Naive thymus-derived CD4-positive, alpha-beta T cell (primary cell): ENCODE results near the gene HNRNPL. TPM values are rescaled to one million over a fixed set of nuclear protein-coding genes. Genes with fewer than 3 reads are reported as not detected.
A peak's percentile ranks its signal among the peaks of the same experiment; 100 is the strongest.
"Not testable (repeated sequence)": the region's sequence is repeated elsewhere in the genome, so short reads cannot be mapped to it uniquely, and the experiment has no call there.

Experiments used
- ATAC-seq: fragments of 150-1000 bp; cut with Tn5 transposase; 2 replicates; pipeline ENCODE4 v1.10.0; 2021; ENCODE audit warnings: mild to moderate bottlenecking, moderate library complexity
- CTCF ChIA-PET: fragments of 350-600 bp; sonication (Branson Sonifier 250); formaldehyde crosslinking; loops from one replicate; lab custom pipeline; 2021; ENCODE audit warnings: antibody characterized with exemption; lab: Charles Lee
- POLR2A ChIA-PET: fragments of 350-600 bp; sonication (Branson Sonifier 250); formaldehyde crosslinking; loops from one replicate; lab custom pipeline; 2021; ENCODE audit warnings: antibody characterized with exemption, inconsistent platforms; lab: Charles Lee
- DNase-seq, 9 donors: peaks; one replicate each; pipeline versions ENCODE4 v3.0.0 to v3.0.0-alpha.2; 2020 to 2022; ENCODE audit warnings: mixed read lengths in 1 of 9
- H3K27ac ChIP-seq: one replicate; pipeline ENCODE4 v1.7.0; 2013; ENCODE audit warnings: mild to moderate bottlenecking, low read depth, low read length, moderate library complexity
- H3K27me3 ChIP-seq, 2 donors: one replicate each; pipeline ENCODE4 v1.7.0; 2013; ENCODE audit warnings: low read length in 2 of 2, mild to moderate bottlenecking in 2 of 2, moderate library complexity in 2 of 2; ENCODE audit not compliant: control insufficient read depth in 2 of 2, insufficient read depth in 2 of 2
- H3K36me3 ChIP-seq, 3 experiments: 1 replicate in 2 of 3; 2 replicates in 1 of 3; pipeline ENCODE4 v1.7.0; 2013; ENCODE audit warnings: low read length in 3 of 3, mild to moderate bottlenecking in 3 of 3, moderate library complexity in 1 of 3; ENCODE audit not compliant: insufficient read depth in 3 of 3, control insufficient read depth in 2 of 3
- H3K4me1 ChIP-seq, 2 donors: one replicate each; pipeline ENCODE4 v1.7.0; 2013; ENCODE audit warnings: low read length in 2 of 2, mild to moderate bottlenecking in 2 of 2, moderate library complexity in 1 of 2; ENCODE audit not compliant: control insufficient read depth in 2 of 2, insufficient read depth in 2 of 2
- H3K4me3 ChIP-seq: 2 replicates; pipeline ENCODE4 v1.7.0; 2013; ENCODE audit warnings: mild to moderate bottlenecking, low read length
- H3K9me3 ChIP-seq, 3 experiments: 1 replicate in 2 of 3; 2 replicates in 1 of 3; pipeline ENCODE4 v1.7.0; 2013; ENCODE audit warnings: low read length in 3 of 3; ENCODE audit not compliant: control insufficient read depth in 2 of 3
- H3K27ac Mint-ChIP-seq, 9 donors: one replicate each; pipeline ENCODE4 v1.8.0; 2020 to 2022; ENCODE audit warnings: mixed read lengths in 9 of 9, mild to moderate bottlenecking in 8 of 9, moderate library complexity in 5 of 9, inconsistent platforms in 2 of 9
- H3K27me3 Mint-ChIP-seq, 5 donors: one replicate each; pipeline ENCODE4 v1.8.0; 2021 to 2022; ENCODE audit warnings: mixed read lengths in 5 of 5, mild to moderate bottlenecking in 1 of 5
- H3K36me3 Mint-ChIP-seq, 5 donors: one replicate each; pipeline ENCODE4 v1.8.0; 2020 to 2022; ENCODE audit warnings: mixed read lengths in 5 of 5, mild to moderate bottlenecking in 3 of 5, inconsistent platforms in 1 of 5
- H3K4me1 Mint-ChIP-seq, 7 donors: one replicate each; pipeline ENCODE4 v1.8.0; 2020 to 2022; ENCODE audit warnings: mixed read lengths in 7 of 7, mild to moderate bottlenecking in 3 of 7, inconsistent platforms in 1 of 7
- H3K4me3 Mint-ChIP-seq, 10 donors: one replicate each; pipeline ENCODE4 v1.8.0; 2020 to 2022; ENCODE audit warnings: mild to moderate bottlenecking in 10 of 10, mixed read lengths in 10 of 10, moderate library complexity in 6 of 10, inconsistent platforms in 2 of 10
- H3K9me3 Mint-ChIP-seq, 11 donors: one replicate each; pipeline ENCODE4 v1.8.0; 2020 to 2022; ENCODE audit warnings: mixed read lengths in 11 of 11, mild to moderate bottlenecking in 4 of 11, inconsistent platforms in 1 of 11, moderate library complexity in 1 of 11
- intact Hi-C, 2 donors: fragments of 100-400 bp; cut with micrococcal nuclease; formaldehyde crosslinking; loops; one replicate each; pipeline ENCODE4 v1.15.1; 2023
- polyA plus RNA-seq, 2 donors: library from polyadenylated mRNA; unstranded; fragments of 300-500 nt; fragmentation: Illumina TruSeq; gene quantifications; one replicate each; pipeline ENCODE4 v1.2.3, GENCODE V29; 2021
- total RNA-seq, 6 experiments: library from RNA in 5 of 6; stranded (reverse) in 5 of 6; gene quantifications; 1 replicate in 5 of 6; 2 replicates in 1 of 6; pipeline ENCODE4 v1.2.3 and lab custom pipeline; 2021 to 2026

HNRNPL gene
- total and polyA plus RNA-seq, 7 experiments from 2014 or later: 70.6 to 539 (median 349) TPM

DNA sequence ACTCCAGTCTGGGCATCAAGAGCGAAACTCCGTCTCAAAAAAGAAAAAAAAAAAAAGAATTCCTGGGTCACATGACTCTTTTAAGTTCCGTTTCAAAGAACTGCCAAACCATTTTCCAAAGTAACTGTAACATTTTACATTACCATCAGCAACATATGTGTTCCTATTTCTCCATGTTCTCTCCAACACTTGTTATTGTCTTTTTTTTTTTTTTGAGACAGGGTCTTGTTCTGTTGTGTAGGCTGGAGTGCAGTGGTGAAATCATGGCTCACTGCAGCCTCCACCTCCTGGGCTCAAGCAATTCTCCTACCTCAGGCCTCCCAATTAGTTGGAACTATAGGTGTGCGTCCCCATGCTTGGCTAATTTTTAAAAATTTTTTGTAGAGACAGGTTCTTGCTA is 54.2 kb downstream of the HNRNPL start:
- POLR2A ChIA-PET: interaction anchor here (0.6 kb wide), 1 partner anchor 37 kb away, joined by 3 read pairs; no protein-coding TSS in a partner anchor
- Mint-ChIP-seq H3K27ac (no peak overlapping the region), H3K4me3 (no peak overlapping the region), H3K27me3 (peaks cover 0 to 10% (median 0%) of the 10 kb centered on the region in 5 donors), H3K36me3 (peaks cover 0 to 4% (median 0%) of the 10 kb centered on the region in 5 donors), H3K9me3 (no peaks in the 10 kb centered on the region), H3K4me1 (peaks cover 0 to 10% (median 5%) of the 10 kb centered on the region in 7 donors)
- DNase-seq: no peak
- Histone ChIP-seq H3K27me3 (no peaks in the 10 kb centered on the region), H3K36me3 (no peaks in the 10 kb centered on the region), H3K9me3 (no peaks in the 10 kb centered on the region), H3K4me3 (no peak overlapping the region), H3K4me1 (no peaks in the 10 kb centered on the region), H3K27ac (no peak overlapping the region)
- intact Hi-C loops: no loop called here
- CTCF ChIA-PET: interaction anchor here (1.1 kb wide), 1 partner anchor 74 kb away, joined by 3 read pairs; no protein-coding TSS in a partner anchor
- no peak for ATAC-seq

DNA sequence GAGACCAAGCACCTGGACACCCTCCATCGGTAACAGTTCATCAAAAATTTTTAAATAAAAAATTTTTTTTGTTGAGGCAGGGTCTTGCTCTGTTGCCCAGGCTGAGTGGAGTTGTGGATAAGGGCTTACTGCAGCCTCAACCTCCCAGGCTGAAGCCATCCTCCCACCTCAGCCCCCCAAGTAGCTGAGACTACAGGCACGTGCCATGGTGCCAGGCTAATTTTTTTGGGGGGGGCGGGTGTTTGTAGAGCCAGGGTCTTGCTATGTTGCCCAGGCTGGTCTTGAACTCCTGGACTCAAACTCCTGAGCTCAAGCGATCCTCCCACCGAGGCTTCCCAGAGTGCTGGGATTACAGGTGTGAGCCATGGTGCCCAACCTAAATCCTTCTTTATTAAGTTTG is 56.1 kb downstream of the HNRNPL start:
- Histone ChIP-seq H3K27ac (no peak overlapping the region), H3K4me3 (no peak overlapping the region), H3K36me3 (no peaks in the 10 kb centered on the region), H3K9me3 (no peaks in the 10 kb centered on the region), H3K27me3 (no peaks in the 10 kb centered on the region), H3K4me1 (no peaks in the 10 kb centered on the region)
- no peak overlapping the region for H3K27ac Mint-ChIP-seq
- DNase-seq (no peak), ATAC-seq (no peak)
- H3K9me3 Mint-ChIP-seq: no peaks in the 10 kb centered on the region
- intact Hi-C loops: loop anchor here in 1 of 2 donors (2.0 kb wide), 1 partner anchor 25 kb away; no protein-coding TSS in a partner anchor
- POLR2A ChIA-PET: no interaction called here
- peak overlapping the region in 7 of 10 donors; percentile 22 to 75 (median 66) for H3K4me3 Mint-ChIP-seq
- H3K27me3 Mint-ChIP-seq: peaks cover 0 to 10% (median 0%) of the 10 kb centered on the region in 5 donors
- no peaks in the 10 kb centered on the region for H3K36me3 Mint-ChIP-seq
- H3K4me1 Mint-ChIP-seq: peaks cover 0 to 10% (median 5%) of the 10 kb centered on the region in 7 donors
- CTCF ChIA-PET: no interaction called here

DNA sequence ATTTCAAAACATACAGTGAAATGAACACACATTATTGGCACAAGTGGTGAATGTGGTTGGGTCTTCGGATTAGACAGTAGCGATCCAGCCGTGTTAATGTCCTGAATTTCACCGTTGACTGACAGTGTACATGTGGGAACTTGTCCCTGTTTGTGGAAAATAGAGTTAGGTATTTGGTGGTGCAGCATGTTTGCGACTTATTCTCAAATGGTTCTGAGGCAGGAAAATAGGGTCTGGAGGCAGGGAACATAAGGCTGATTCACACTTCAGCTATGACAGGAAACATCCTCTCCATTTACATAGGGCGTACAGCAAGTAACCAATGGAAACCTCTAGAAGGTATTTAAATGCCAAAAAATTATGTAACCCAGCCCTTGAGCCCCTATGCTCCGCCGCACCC is 56.6 kb downstream of the HNRNPL start:
- H3K9me3 Mint-ChIP-seq: no peaks in the 10 kb centered on the region
- Histone ChIP-seq H3K27me3 (no peaks in the 10 kb centered on the region), H3K27ac (no peak overlapping the region), H3K36me3 (no peaks in the 10 kb centered on the region), H3K9me3 (no peaks in the 10 kb centered on the region), H3K4me1 (no peaks in the 10 kb centered on the region), H3K4me3 (no peak overlapping the region)
- H3K27ac Mint-ChIP-seq: peak overlapping the region in 2 of 9 donors; percentile 4 to 26
- H3K36me3 Mint-ChIP-seq: no peaks in the 10 kb centered on the region
- POLR2A ChIA-PET: interaction anchor here (0.5 to 1.5 kb wide), 4 partner anchors 39 to 530 kb away, joined by 3 to 4 read pairs (median 3); partner anchors contain the start of gene ECH1
- intact Hi-C loops: loop anchor here in 1 of 2 donors (2.0 kb wide), 1 partner anchor 24 kb away; no protein-coding TSS in a partner anchor
- peaks cover 0 to 10% (median 5%) of the 10 kb centered on the region in 7 donors for H3K4me1 Mint-ChIP-seq
- DNase-seq (no peak), ATAC-seq (no peak)
- CTCF ChIA-PET: interaction anchor here (1.0 kb wide), 1 partner anchor 19 kb away, joined by 3 read pairs; no protein-coding TSS in a partner anchor
- peak overlapping the region; percentile 22 to 75 (median 55) for H3K4me3 Mint-ChIP-seq
- H3K27me3 Mint-ChIP-seq: peaks cover 0 to 10% (median 0%) of the 10 kb centered on the region in 5 donors

DNA sequence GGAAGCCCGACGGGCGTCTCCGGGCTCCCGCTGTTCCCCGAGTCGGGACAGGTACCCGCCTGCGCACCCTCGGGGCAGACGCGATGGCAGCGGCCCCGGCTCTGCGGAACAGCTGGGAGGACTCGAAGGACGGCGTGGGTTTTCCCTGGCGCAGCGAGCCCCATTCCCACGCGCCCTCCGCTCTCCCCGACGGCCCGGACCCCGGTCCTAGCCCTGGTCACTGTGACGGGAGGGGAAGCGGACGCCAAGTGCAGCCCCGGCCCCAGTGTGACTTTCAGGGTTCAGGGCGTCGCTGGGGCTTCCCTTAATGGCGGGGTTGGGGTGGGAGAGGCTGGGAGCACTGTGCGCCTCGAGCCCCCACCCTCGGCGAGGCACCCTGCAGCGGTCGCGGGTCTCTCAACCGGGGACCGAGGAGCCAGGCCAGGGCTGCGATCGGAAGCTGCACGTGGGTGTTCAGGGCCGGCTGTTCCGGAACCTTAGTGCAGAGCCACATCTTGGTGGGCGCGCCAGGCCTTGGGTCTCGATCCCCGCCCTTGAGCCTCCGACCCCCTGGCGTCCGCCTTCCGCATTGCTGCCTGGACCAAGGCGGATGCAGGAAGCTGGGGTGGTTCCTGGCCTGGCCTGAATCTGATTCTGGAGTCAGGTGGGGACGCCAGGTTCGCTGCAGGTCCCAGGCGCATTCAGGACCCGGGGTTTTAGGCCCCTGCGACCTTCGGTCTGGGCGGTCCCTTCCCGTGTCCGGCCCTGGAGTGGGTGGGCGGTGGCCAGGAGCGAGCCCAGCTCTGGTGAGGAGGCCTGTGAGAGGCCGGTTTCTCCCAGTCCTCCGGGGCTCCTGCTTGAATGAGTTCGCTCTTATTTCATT is 57.3 kb downstream of the HNRNPL start:
- ChIA-PET CTCF (interaction anchor here (1.0 kb wide), 1 partner anchor 18 kb away, joined by 3 read pairs; no protein-coding TSS in a partner anchor), POLR2A (interaction anchor here (0.5 to 1.5 kb wide), 4 partner anchors 39 to 529 kb away, joined by 3 to 4 read pairs (median 3); partner anchors contain the start of gene ECH1)
- Histone ChIP-seq H3K9me3 (no peaks in the 10 kb centered on the region), H3K27ac (no peak overlapping the region), H3K27me3 (no peaks in the 10 kb centered on the region), H3K4me3 (no peak overlapping the region), H3K4me1 (no peaks in the 10 kb centered on the region), H3K36me3 (no peaks in the 10 kb centered on the region)
- intact Hi-C loops: loop anchor here in 1 of 2 donors (2.0 kb wide), 1 partner anchor 24 kb away; no protein-coding TSS in a partner anchor
- ATAC-seq (peak; percentile 35), DNase-seq (peak in 6 of 9 donors; percentile 5 to 35 (median 16))
- Mint-ChIP-seq H3K36me3 (no peaks in the 10 kb centered on the region), H3K27me3 (peaks cover 0 to 10% (median 0%) of the 10 kb centered on the region in 5 donors), H3K4me1 (peaks cover 0 to 10% (median 5%) of the 10 kb centered on the region in 7 donors), H3K27ac (peak overlapping the region in 1 of 9 donors; percentile 26), H3K4me3 (peak overlapping the region; percentile 14 to 75 (median 55)), H3K9me3 (no peaks in the 10 kb centered on the region)

DNA sequence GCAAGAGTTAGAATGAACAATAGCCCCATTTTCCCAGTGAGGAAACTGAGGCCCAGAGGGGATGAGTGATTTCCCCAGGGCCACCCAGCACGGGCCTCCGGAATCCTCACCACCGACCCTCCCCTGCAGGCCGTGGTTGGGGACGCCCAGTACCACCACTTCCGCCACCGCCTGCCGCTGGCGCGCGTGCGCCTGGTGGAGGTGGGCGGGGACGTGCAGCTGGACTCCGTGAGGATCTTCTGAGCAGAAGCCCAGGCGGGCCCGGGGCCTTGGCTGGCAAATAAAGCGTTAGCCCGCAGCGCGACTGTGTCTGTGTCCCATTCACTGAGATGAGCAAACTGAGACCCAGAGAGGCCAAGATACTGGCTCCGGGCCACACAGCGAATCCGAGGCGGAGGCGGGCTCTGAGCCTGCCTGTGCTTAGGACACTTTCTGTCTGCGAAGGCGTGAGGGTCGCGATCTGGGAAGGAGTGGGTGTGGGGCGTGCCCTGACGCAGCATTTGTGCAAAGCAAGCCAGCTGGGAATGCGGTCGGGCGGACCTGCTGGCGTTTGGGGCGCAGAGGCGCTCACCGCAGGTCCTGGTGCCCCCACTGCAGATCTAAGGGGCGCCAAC is 58.2 kb downstream of the HNRNPL start:
- H3K27ac Mint-ChIP-seq, H3K27me3 Mint-ChIP-seq, H3K27me3 ChIP-seq, H3K36me3 ChIP-seq, H3K4me3 ChIP-seq, H3K9me3 ChIP-seq, H3K4me1 ChIP-seq, H3K4me3 Mint-ChIP-seq, H3K27ac ChIP-seq, H3K9me3 Mint-ChIP-seq, DNase-seq, CTCF ChIA-PET, H3K36me3 Mint-ChIP-seq, H3K4me1 Mint-ChIP-seq: not testable (repeated sequence)
- peak; percentile 93 for ATAC-seq
- intact Hi-C loops: loop anchor here in 1 of 2 donors (2.0 kb wide), 1 partner anchor 23 kb away; no protein-coding TSS in a partner anchor
- POLR2A ChIA-PET: interaction anchor here (1.5 kb wide), 1 partner anchor 58 kb away, joined by 4 read pairs; no protein-coding TSS in a partner anchor

DNA sequence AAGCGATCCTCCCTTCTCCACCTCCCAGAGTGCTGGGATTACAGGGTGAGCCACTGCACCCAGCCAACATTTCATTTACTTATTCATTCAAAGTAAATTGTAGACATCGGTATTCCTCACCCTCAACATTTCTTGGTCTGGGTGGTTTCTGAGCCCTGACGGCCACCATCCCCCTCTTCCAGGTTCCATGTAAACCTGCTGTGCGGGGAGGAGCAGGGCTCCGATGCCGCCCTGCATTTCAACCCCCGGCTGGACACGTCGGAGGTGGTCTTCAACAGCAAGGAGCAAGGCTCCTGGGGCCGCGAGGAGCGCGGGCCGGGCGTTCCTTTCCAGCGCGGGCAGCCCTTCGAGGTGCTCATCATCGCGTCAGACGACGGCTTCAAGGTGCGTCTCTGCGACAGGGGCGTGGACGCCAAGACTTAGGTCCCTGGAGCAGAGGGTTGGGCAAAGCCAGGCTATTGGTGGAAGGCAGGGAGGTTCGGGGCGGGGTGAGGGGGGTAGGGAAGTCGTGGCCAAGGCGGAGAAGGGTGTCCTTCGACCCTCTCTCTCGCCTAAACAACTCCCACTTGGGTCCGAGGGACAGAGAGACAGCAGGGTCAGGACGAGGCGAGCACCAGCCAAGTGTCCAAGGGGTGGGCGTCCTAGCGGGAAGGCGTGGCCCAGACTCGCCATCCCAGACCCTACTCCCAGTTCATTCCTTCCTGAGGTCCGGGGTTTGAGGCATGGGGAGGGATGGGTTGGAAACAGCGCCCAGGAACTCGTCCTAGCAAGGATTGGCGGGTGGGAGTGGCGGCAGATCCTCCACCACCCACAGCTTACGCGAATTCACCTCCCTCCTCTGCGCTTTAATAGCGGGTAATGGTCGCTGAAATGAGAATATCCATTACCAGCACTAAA is 59.0 kb downstream of the HNRNPL start:
- H3K27ac Mint-ChIP-seq, H3K27me3 Mint-ChIP-seq, H3K36me3 Mint-ChIP-seq, intact Hi-C loops, H3K9me3 Mint-ChIP-seq, H3K27me3 ChIP-seq, CTCF ChIA-PET, H3K4me3 Mint-ChIP-seq, H3K9me3 ChIP-seq, H3K4me1 Mint-ChIP-seq, POLR2A ChIA-PET, H3K4me1 ChIP-seq, H3K27ac ChIP-seq, H3K4me3 ChIP-seq, H3K36me3 ChIP-seq, ATAC-seq: not testable (repeated sequence)
- DNase-seq: peak in 2 of 9 donors; percentile 7 to 19
